ENCODE results near the gene ARHGAP42. TPM values are rescaled to one million over a fixed set of nuclear protein-coding genes. Genes with fewer than 3 reads are reported as not detected.

Gene ARHGAP42
- total RNA-seq, 2 experiments from 2014 or later, result not detected

DNA sequence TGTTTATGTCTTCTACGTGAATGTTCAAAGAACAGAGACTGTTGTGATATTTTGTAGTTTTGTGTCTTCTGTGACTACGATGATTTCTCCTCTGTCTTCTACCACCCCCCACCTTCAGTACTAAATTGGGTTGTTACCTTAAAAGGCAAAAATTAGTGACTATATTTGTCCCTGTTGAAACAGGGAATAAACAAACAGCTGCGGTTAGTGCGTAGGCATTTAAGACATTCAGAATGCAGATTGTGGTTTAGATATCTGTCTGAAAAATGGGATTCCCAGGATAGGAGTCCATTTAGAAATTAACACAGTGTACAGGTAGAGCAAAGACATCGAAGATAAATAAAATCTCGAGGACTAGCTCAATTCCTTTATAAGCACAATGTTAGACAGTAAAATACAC lies 15.6 kb upstream of the ARHGAP42 start:
- Mint-ChIP-seq H3K4me3 (no peak overlapping the region), H3K9me3 (no peaks in the 10 kb centered on the region), H3K4me1 (no peaks in the 10 kb centered on the region), H3K36me3 (no peaks in the 10 kb centered on the region), H3K27ac (no peak overlapping the region), H3K27me3 (peaks cover 2% of the 10 kb centered on the region)
- DNase-seq, result no peak
- POLR2A ChIA-PET, result no interaction called here
- ATAC-seq (ENCODE audit: low read depth), result no peak

DNA sequence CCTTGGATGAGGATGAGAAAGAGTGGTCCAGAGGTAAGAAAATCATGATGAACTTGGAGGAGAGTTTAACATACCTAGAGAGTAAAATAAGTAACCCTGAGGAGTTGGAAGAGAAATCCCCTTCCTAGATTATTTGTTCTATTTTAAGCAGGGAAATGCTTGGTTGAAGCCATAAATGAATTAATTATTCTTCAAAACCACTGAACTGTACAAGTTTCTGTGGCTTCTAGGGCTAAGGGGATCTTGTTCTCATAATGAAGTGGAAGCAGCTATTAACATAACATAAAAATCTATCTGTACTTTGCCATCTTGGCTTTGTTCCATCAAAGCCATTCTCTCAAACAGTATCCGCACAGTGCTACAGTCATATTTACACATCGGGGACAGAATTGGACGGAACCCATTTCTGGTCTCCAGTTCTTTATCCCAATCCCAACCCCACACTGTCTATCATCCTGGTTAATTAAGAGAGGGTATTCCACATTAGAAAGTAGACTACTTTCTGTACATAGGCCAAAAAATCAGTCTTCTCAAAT lies 14.5 kb upstream of the ARHGAP42 start:
- no peak overlapping the region for H3K27ac Mint-ChIP-seq
- POLR2A ChIA-PET, result no interaction called here
- ATAC-seq (ENCODE audit: low read depth) (no peak), DNase-seq (no peak)
- no peaks in the 10 kb centered on the region for H3K36me3 Mint-ChIP-seq
- H3K4me1 Mint-ChIP-seq, result no peaks in the 10 kb centered on the region
- no peak overlapping the region for H3K4me3 Mint-ChIP-seq
- H3K9me3 Mint-ChIP-seq, result no peaks in the 10 kb centered on the region
- H3K27me3 Mint-ChIP-seq, result peaks cover 2% of the 10 kb centered on the region

DNA sequence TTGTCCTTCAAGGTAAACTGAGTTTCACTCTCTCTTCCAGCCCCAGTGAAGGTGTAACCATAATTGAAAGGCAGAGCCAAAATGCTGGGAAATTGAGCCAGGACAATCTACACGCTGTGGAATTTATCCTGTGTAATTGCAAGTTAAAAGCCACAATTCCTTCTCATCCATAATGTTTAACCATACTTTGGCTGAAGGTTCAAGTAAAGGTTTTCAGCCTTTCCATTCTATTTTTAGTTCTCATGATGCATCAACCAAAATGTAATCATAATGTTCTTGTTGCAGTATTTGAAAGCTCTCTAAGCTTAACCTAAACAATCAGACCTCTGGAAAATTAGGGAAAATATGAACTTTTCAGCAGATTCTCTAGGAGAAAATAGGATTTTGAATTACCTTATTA lies 14.0 kb upstream of the ARHGAP42 start:
- ATAC-seq (ENCODE audit: low read depth) (no peak), DNase-seq (no peak)
- H3K9me3 Mint-ChIP-seq, result no peaks in the 10 kb centered on the region
- peaks cover 5% of the 10 kb centered on the region for H3K27me3 Mint-ChIP-seq
- no peak overlapping the region for H3K27ac Mint-ChIP-seq
- H3K4me3 Mint-ChIP-seq, result no peak overlapping the region
- no peaks in the 10 kb centered on the region for H3K4me1 Mint-ChIP-seq
- POLR2A ChIA-PET, result no interaction called here
- no peaks in the 10 kb centered on the region for H3K36me3 Mint-ChIP-seq

DNA sequence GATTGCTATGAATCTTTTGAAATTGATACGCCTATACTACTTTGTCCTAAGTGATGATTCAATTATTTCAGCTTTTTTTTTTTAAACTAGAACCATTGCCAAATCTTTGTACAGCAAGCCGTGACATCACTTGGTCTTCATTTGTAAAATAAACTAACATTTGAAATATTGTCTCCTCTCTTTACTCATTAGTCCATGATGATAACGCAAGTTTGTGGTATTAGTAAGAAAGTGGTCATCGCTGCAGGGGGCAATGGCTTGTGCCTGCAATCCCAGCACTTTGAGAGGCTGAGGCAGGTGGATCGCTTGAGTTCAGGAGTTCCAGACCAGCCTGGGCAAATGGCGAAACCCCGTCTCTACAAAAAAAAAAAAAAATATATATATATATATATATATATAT lies 12.9 kb upstream of the ARHGAP42 start:
- ATAC-seq (ENCODE audit: low read depth) (no peak), DNase-seq (no peak)
- POLR2A ChIA-PET, result no interaction called here
- H3K36me3 Mint-ChIP-seq, result no peaks in the 10 kb centered on the region
- H3K27ac Mint-ChIP-seq, result no peak overlapping the region
- H3K4me3 Mint-ChIP-seq, result no peak overlapping the region
- H3K9me3 Mint-ChIP-seq, result no peaks in the 10 kb centered on the region
- H3K4me1 Mint-ChIP-seq, result no peaks in the 10 kb centered on the region
- H3K27me3 Mint-ChIP-seq, result peaks cover 6% of the 10 kb centered on the region

DNA sequence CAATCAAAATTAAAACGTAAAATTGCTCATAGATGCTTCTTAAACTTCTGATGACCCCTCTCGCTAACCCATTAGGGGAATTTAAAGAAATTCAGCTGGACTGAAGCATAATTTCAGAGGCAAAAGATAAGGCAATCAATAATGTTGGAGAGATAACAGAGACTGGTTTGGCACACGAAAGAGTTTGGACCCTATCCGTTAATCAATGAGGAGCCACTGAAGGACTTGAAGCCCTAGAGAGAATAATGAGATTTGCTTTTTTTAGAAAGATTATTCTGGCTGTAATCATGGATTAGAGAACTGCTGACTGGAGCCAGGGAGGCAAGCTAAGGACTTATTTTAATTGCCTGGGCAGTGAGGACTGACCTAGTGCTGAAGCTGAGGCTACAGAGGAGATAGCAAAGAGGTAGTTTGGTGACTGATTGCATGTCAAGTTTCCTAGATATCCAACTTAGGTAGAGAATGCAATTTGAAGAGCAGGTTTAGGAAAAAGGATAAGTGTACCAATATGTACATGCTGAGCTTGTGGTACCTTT lies 11.9 kb upstream of the ARHGAP42 start:
- ATAC-seq (ENCODE audit: low read depth), result no peak
- Mint-ChIP-seq H3K27ac (no peak overlapping the region), H3K9me3 (no peaks in the 10 kb centered on the region), H3K36me3 (no peaks in the 10 kb centered on the region), H3K4me3 (no peak overlapping the region), H3K27me3 (peaks cover 6% of the 10 kb centered on the region), H3K4me1 (no peaks in the 10 kb centered on the region)
- no peak for DNase-seq
- POLR2A ChIA-PET, result no interaction called here

DNA sequence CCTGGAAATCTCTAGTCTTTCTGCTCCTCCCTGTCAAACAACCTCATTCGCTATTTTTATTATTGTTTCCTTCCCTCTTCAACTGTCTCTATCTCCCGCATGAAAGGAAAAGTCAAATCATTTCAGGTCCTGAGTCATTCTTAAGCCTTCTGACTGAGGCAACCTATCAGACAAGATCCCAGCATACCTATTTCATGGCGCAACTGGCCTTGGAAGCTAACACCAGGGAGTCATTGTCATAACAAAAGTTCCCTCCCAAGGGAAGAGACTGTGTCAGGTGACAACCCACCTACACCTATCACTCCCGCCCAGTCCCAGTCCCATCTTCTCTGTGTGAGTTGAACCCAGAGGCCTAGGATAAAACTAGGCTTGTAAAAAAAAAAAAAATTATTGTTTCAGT lies 10.2 kb upstream of the ARHGAP42 start:
- DNase-seq, result no peak
- no peak overlapping the region for H3K27ac Mint-ChIP-seq
- peaks cover 3% of the 10 kb centered on the region for H3K9me3 Mint-ChIP-seq
- H3K36me3 Mint-ChIP-seq, result no peaks in the 10 kb centered on the region
- H3K27me3 Mint-ChIP-seq, result peaks cover 6% of the 10 kb centered on the region
- ATAC-seq (ENCODE audit: low read depth), result no peak
- H3K4me3 Mint-ChIP-seq, result no peak overlapping the region
- H3K4me1 Mint-ChIP-seq, result peaks cover 5% of the 10 kb centered on the region
- POLR2A ChIA-PET, result no interaction called here

DNA sequence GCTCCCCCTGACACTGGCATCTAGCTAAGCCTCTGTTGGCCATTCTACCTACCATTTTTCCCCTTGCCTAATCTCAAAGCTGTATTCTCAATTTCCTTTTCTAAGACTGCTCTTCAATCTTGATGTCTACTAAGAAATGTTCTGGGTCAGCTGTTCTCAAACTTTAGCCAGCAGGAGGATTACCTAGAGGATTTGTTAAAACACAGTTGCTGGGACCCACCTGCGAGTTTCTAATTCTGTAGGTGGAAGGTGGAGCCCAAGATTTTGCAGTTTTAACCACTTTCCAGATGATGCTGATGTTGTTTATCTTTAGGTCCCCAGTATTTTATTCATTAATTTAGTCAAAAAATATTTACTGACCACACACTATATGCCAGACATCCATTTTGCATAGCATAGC lies 9.3 kb upstream of the ARHGAP42 start:
- Mint-ChIP-seq H3K4me1 (peaks cover 8% of the 10 kb centered on the region), H3K9me3 (peaks cover 3% of the 10 kb centered on the region), H3K27me3 (peaks cover 9% of the 10 kb centered on the region), H3K36me3 (no peaks in the 10 kb centered on the region), H3K4me3 (no peak overlapping the region), H3K27ac (no peak overlapping the region)
- POLR2A ChIA-PET, result no interaction called here
- ATAC-seq (ENCODE audit: low read depth) (no peak), DNase-seq (no peak)

DNA sequence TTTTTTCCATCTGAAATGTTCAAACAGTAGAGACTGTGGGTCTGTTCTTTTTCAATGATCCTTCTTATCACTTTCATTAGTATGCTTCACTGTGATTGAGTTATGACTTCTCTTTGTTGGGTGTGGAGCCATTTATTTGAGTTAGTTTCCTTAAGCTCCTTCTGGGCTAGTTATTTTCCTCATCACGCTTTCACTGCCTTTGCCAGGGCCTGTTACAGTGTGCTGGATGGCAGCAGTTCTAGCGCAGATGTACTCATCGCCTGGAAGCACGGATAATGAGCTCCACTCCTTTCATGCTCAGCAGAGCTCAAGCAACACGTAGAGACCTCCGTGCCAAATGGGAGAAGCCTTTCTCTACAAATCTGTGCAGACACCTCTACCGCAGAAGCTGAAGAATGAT lies 7.0 kb upstream of the ARHGAP42 start:
- Mint-ChIP-seq H3K9me3 (peaks cover 3% of the 10 kb centered on the region), H3K36me3 (no peaks in the 10 kb centered on the region), H3K27me3 (peaks cover 11% of the 10 kb centered on the region), H3K27ac (no peak overlapping the region), H3K4me3 (no peak overlapping the region), H3K4me1 (peaks cover 10% of the 10 kb centered on the region)
- POLR2A ChIA-PET, result no interaction called here
- DNase-seq (no peak), ATAC-seq (ENCODE audit: low read depth) (no peak)

DNA sequence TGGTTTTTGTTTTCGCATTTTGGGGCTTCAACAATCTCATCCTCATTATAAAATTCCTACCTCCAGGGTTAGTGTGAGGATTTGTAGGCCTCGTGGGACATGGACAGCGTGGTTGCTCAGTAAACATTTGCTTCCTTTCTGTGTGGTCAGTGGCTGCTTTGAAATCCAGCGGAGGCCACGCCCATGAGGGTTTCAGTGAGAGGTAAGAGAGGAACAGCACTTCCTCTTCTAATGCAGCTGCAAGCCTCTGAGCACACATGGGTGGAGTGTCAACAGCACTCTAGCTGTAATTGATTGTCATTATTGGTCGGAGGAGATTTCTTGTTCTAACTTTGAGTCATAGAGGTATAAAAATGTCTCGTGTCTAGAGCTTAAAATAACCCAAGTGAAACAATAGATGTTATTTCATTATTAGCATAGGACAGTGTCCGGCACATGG lies 6.0 kb upstream of the ARHGAP42 start:
- H3K4me3 Mint-ChIP-seq, result peak overlapping the region; percentile 30
- H3K27ac Mint-ChIP-seq, result peak overlapping the region; percentile 25
- peaks cover 20% of the 10 kb centered on the region for H3K27me3 Mint-ChIP-seq
- H3K36me3 Mint-ChIP-seq, result no peaks in the 10 kb centered on the region
- peaks cover 11% of the 10 kb centered on the region for H3K4me1 Mint-ChIP-seq
- POLR2A ChIA-PET, result no interaction called here
- peak; percentile 93 for ATAC-seq (ENCODE audit: low read depth)
- H3K9me3 Mint-ChIP-seq, result peaks cover 3% of the 10 kb centered on the region
- peak; percentile 45 for DNase-seq

DNA sequence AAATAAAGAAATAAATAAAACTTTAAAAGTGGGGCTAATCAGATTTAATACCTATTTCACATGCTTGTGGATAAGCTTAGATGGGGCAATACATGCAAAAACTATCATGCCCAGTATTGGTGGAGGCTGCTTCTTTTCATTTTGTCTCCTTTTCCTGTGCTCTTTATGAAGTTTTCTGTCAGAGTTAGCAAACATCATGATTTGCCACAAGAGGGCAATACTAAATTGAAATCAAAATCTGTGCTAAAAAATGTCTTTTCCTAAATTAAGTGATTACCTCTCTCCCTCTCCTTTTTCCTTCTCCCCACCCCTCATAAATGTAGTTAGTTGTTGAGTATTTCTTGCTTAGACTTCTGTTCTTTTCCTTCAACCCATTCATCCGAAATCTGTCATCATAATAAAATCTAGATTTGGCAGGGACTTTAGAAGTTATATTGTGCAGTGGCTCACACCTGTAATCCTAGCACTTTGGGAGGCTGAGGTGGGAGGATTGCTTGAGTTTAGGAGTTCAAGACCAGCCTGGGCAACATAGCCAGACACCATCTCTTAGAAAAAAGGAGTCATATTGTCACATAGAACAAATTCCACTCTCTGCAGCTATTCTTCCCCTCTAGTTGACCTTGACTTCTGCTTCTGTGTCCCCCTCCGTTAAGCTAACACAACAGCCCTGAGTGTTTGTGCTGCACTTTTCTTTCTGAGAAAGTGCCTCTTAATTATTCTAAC lies 4.7 kb upstream of the ARHGAP42 start:
- H3K27me3 Mint-ChIP-seq, result peaks cover 31% of the 10 kb centered on the region
- POLR2A ChIA-PET, result no interaction called here
- H3K4me3 Mint-ChIP-seq, result no peak overlapping the region
- DNase-seq (no peak), ATAC-seq (ENCODE audit: low read depth) (no peak)
- no peak overlapping the region for H3K27ac Mint-ChIP-seq
- H3K4me1 Mint-ChIP-seq, result peaks cover 13% of the 10 kb centered on the region
- peaks cover 3% of the 10 kb centered on the region for H3K9me3 Mint-ChIP-seq
- H3K36me3 Mint-ChIP-seq, result no peaks in the 10 kb centered on the region

DNA sequence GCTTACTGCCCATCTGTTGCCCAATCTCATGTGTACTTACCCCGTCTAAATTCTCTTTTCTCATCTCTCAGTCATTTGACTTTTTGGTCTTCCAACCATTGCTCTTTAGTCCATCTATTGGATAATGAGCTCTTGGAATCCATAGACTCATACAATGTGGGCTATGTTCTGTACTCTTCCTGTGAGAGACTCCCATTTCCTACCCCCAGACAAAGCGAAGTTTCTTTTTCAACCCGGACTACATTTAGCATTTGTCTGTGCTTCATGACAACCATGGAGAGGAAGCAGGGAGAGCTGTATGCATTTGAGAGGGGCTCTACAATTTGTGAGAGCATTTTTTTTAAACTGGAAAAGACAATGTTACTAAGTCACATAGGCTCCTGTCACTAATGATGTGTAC lies 4.0 kb upstream of the ARHGAP42 start:
- ATAC-seq (ENCODE audit: low read depth) (no peak), DNase-seq (no peak)
- Mint-ChIP-seq H3K9me3 (peaks cover 3% of the 10 kb centered on the region), H3K27ac (no peak overlapping the region), H3K27me3 (peaks cover 32% of the 10 kb centered on the region), H3K4me3 (no peak overlapping the region), H3K4me1 (peaks cover 16% of the 10 kb centered on the region), H3K36me3 (no peaks in the 10 kb centered on the region)
- POLR2A ChIA-PET, result no interaction called here

DNA sequence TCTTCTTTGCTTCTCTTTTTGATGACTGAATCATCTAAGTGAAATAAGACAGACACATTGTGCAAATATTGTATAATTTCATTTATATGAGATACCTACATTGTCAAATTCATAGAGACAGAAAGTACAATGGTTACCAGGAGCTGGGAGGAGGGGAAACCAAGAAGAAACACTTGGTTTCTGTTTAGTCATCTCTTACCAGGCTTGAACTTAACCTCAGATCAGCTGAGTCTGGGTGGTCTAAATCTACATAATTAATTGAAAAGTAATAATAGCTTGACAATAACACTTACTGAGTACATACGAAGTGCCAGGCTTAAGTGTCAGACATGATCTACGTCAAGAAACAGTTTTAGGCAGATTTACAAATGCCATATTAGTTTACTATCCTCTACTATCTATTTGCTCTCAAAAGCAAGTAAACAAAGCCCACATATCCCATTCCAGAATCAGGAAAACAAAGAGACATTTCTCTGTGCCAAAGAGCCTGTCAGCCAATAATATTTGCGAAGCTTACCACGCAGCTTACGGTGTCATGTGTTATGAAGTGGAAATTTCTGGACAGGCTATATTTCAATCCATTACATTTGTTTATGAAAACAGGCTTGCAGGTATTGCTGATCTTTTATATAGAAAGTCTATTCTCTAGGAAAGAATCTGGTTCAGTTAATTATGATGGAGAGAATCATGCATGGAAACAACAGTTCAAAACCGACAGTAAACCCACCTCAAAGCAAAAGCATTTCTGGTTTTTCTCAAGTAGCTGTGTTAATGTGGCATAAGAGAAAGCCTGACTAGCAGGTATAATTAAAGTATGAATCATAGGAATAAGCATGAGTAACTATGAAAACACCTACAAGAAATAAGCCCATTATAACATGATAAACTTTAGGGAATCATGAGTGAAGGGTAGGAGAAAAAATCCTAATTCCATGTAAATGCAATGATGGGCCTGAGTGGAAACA lies 2.7 kb upstream of the ARHGAP42 start:
- POLR2A ChIA-PET, result no interaction called here
- no peak for ATAC-seq (ENCODE audit: low read depth)
- H3K4me3 Mint-ChIP-seq, result no peak overlapping the region

DNA sequence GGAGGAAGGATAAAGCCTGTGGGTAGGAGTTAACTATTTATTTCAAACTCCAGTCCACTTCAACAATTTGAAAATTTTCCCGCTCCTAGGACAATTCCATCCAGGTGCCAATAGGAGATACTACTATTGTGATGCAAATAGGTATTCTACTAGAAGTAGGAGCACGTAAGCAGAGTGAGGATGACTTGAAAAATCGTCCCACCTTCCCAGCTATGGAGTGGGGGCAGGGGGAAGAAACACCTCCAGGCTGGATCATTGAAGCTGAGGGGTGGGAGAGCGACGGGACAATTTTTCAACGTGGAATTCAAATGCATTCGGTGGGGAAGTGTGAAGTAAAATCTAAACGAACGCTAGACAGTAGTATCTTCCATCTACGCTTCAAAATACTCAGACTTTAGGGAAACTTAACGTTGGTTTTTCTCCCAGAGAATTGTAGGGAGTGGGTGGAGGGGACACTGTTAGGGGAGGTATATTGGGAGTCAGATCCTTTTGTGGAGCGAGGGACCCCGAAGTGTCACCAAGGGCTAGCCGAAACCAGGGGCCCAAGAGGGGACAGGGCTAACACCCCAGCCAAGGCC lies 523 bp upstream of the ARHGAP42 start:
- no peaks in the 10 kb centered on the region for H3K9me3 Mint-ChIP-seq
- no peaks in the 10 kb centered on the region for H3K36me3 Mint-ChIP-seq
- POLR2A ChIA-PET, result no interaction called here
- H3K27ac Mint-ChIP-seq, result no peak overlapping the region
- peaks cover 11% of the 10 kb centered on the region for H3K4me1 Mint-ChIP-seq
- ATAC-seq (ENCODE audit: low read depth) (no peak), DNase-seq (no peak)
- peak overlapping the region; percentile 76 for H3K4me3 Mint-ChIP-seq
- H3K27me3 Mint-ChIP-seq, result peaks cover 40% of the 10 kb centered on the region

More for the DNA sequence above, 2.7 kb upstream of the ARHGAP42 start:
- H3K4me1 Mint-ChIP-seq, result peaks cover 16% of the 10 kb centered on the region
- H3K27me3 Mint-ChIP-seq, result peaks cover 37% of the 10 kb centered on the region
- peaks cover 3% of the 10 kb centered on the region for H3K9me3 Mint-ChIP-seq
- DNase-seq, result no peak
- H3K27ac Mint-ChIP-seq, result no peak overlapping the region
- no peaks in the 10 kb centered on the region for H3K36me3 Mint-ChIP-seq
